GM21723 (cell line): ENCODE data around the gene KNOP1.
"Not testable (repeated sequence)": the region's sequence is repeated elsewhere in the genome, so short reads cannot be mapped to it uniquely, and the experiment has no call there.

Experiments used
- ATAC-seq: cut with Tn5 transposase; IDR thresholded peaks from one replicate; pipeline ENCODE4 v1.9.1; 2021; ENCODE audit warnings: mild to moderate bottlenecking, moderate library complexity; ENCODE audit not compliant: unreplicated experiment

The KNOP1 gene

GRCh38 chr16:19744670-19745069 lies 26.6 kb upstream of the KNOP1 start:
- ATAC-seq: no peak

- ATAC-seq: no peak
Measured at GRCh38 chr16:19743816-19744159, 25.8 kb upstream of the KNOP1 start.

GRCh38 chr16:19741354-19741753 lies 23.3 kb upstream of the KNOP1 start:
- no peak for ATAC-seq

GRCh38 chr16:19737306-19738038 lies 19.4 kb upstream of the KNOP1 start:
- ATAC-seq: no peak

GRCh38 chr16:19735074-19735867 lies 17.2 kb upstream of the KNOP1 start:
- ATAC-seq: no peak

- no peak for ATAC-seq
Measured at GRCh38 chr16:19733551-19733950, 15.5 kb upstream of the KNOP1 start.

- no peak for ATAC-seq
Measured at GRCh38 chr16:19728636-19728965, 10.6 kb upstream of the KNOP1 start.

- ATAC-seq: no peak
Measured at GRCh38 chr16:19722981-19723380, 5.0 kb upstream of the KNOP1 start.

- ATAC-seq: no peak
Measured at GRCh38 chr16:19722269-19722952, 4.4 kb upstream of the KNOP1 start.

- peak; percentile 10 for ATAC-seq
Measured at GRCh38 chr16:19718624-19718965, 568 bp upstream of the KNOP1 start.

- no peak for ATAC-seq
Measured at GRCh38 chr16:19717314-19717713, 713 bp downstream of the KNOP1 start.

GRCh38 chr16:19716728-19717127 lies 1.3 kb downstream of the KNOP1 start:
- not testable (repeated sequence) for ATAC-seq

GRCh38 chr16:19716183-19716582 lies 1.8 kb downstream of the KNOP1 start:
- ATAC-seq: no peak

- ATAC-seq: no peak
Measured at GRCh38 chr16:19715566-19715965, 2.5 kb downstream of the KNOP1 start.

GRCh38 chr16:19713697-19714096 lies 4.3 kb downstream of the KNOP1 start:
- no peak for ATAC-seq

GRCh38 chr16:19712418-19713058 lies 5.5 kb downstream of the KNOP1 start:
- ATAC-seq: no peak

GRCh38 chr16:19711643-19712042 lies 6.4 kb downstream of the KNOP1 start:
- no peak for ATAC-seq

- no peak for ATAC-seq
Measured at GRCh38 chr16:19710991-19711545, 7.0 kb downstream of the KNOP1 start.

- no peak for ATAC-seq
Measured at GRCh38 chr16:19710191-19710908, 7.7 kb downstream of the KNOP1 start.

- no peak for ATAC-seq
Measured at GRCh38 chr16:19709381-19710136, 8.5 kb downstream of the KNOP1 start.
